NOMO-1 treated with DMSO at 0.1 percent for 48 hours (cell line): ENCODE measurements around the gene COL18A1.
A peak's percentile ranks its signal among the peaks of the same experiment; 100 is the strongest.

Experiments
- DNase-seq: peaks from one replicate; lab custom pipeline; 2025; ENCODE audit not compliant: unreplicated experiment; lab: John Stamatoyannopoulos, UW

The COL18A1 gene

DNA sequence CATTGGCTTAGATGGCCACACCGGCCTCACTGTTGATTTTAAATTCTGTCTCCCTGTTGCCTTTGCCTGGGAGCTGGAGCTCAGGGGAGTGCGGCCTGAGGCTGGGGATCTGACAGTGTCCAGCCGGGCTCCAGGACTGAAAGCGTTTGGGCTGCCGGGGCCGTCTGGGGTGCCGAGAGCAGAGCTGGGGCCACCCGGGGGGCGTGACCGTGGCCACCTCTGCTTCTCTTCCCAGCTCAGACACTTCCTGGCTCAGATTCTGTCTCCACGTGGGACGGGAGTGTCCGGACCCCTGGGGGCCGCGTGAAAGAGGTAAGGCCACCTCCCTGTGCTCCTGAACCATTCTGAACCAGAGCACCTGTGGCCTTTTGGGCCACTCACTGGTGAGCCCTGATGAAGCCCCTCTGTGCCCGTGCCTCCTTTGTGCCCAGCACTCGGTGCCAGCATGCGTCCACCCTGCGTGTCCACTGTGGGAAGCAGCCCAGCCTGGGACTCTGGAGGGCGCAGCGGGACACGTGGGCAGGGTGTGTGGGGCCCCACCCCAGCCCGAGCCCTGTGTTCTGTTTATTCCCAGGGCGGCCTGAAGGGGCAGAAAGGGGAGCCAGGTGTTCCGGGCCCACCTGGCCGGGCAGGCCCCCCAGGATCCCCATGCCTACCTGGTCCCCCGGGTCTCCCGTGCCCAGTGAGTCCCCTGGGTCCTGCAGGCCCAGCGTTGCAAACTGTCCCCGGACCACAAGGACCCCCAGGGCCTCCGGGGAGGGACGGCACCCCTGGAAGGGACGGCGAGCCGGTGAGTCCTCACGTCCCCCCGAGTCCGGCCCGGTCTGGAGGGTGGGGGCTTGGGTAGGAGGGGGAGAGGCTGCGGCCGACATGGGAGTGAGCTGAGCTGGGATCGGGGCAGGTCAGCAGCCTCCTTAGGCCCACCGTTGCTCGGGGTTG, 72.5 kb downstream of the COL18A1 start:
- DNase-seq: no peak

DNA sequence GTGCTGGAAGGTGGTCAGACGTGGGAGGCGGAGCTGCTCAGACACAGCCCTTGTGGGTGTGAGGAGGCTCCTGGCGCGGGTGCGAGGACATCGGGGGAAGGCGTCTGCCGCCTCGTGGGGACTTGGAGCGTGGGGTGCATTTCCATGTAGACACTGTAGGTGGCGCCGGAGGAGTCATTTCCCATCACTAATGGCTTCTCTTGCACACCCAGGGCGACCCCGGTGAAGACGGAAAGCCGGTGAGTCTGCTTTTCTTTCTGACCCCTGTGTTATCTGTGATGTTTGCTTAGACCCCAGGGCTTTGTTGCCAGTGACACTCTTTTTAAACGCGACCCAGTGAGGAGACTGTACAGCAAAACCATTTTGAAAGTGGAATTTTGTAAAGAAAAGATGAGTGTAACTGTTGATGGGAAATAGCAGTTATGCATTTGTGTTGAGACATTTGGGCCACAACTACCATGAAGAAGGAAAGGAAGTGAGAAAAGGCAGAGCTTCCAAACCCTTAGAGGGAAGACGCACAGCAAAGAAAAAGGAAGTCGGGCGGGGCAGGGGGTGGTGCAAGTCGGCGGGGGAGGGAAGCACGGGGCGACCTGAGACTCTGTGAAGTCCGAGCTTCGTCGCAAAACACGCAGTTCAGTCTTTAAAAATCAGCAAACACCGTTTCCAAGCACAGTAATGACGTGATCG, 73.3 kb downstream of the COL18A1 start:
- peak; percentile 81 for DNase-seq

DNA sequence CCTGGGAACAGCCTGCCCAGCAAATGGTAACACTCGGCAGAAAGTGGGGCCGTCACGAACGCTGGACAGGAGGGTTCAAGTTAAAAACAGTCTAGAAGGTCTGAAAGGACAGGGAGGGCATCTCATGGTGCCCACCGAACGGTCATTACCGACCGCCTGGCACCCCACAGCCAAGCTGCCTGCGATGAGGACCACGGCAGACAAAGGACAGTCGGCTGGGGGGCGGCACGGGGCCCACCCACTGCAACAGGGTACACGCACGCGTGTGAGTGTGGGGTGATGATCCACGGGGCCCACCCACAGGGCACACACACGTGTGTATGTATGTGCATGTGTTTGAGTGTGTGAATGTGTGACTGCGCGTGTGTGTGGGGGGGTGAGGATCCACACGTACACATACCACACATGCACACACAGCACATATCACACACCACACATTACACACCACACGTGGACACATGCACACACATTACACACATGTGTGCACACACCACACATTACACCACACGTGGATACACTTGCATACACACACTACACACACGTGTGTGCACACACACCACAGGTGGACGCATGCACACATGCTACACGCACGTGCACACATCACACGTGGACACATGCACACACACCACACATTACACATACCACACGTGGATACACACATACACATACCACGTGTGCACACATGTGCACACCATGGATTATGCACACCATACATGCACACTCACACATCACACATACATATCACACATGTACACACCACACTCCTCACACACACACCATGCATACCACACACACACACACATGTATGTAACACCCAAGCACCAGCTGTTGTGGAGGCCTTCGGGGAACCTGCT, 74.1 kb downstream of the COL18A1 start:
- no peak for DNase-seq

DNA sequence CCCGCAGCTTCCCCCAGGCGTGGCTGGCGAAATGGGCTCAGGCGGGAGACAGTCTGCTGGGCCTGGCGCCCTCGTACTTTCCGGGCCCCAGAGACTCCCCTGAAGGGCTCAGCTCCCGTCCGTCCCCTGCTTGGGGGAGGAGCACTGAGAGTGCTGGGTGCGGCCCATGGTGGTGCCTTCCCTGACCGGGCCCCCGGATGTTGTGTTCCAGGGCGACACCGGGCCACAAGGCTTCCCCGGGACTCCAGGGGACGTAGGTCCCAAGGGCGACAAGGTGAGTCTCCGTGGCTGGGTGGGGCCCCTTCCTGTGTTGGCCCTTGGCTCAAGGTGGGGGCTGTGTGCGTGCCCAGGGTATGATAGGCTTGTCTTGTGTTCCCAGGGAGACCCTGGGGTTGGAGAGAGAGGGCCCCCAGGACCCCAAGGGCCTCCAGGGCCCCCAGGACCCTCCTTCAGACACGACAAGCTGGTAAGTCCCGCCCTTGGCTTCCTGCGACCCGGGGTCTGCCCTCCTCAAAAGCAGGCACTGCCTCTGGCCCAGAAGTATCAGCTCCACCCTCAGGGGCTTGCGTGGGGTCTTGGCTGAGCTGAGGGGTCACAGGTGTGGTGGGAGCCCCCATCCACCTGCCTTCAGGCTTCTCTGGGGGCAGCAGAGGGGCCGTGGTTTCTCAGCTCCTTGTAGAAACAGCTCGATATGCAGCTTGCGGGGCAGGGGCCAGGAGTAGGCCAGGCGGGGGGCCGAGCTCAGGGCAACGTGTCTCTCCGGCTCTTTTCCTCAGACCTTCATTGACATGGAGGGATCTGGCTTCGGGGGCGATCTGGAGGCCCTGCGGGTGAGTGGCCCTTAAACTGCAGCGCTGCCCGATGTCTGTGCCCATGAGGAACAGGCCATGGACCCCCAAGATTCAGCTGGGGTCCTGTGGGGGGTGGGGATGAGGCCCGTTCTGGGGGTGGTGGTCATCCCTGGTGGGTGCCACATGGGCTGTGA, 75.0 kb downstream of the COL18A1 start:
- DNase-seq: no peak

DNA sequence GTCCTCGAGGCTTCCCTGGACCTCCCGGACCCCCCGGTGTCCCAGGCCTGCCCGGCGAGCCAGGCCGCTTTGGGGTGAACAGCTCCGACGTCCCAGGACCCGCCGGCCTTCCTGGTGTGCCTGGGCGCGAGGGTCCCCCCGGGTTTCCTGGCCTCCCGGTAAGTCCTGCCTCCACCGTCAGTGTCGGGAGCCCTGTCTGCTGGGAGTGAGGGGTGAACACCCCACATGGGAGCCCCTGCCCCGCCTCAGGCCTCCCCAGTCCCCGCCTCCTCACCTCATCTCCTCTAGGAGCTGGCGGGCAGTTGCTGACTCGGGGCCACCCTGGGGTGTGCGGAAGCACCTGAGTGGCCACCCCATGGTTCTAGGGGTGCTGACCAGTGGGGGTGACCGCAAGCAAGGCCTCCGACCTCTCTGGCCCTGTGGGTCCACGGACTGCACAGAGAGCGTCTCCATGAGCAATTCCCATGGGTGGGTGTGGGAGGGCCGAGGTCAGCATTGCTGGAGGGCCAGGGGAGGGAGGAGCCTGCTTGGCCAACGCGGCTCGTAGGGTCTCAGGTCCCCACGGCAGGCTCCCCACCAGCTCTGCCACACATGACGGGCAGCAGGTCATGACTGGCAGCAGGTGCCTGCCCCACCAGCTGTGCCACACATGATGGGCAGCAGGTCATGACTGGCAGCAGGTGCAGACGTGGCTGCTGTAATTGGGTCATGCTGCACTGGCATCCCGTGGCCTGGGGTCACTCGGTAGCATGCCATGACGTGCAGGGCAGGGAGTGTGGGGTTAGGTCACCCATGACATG, 75.9 kb downstream of the COL18A1 start:
- DNase-seq: no peak

DNA sequence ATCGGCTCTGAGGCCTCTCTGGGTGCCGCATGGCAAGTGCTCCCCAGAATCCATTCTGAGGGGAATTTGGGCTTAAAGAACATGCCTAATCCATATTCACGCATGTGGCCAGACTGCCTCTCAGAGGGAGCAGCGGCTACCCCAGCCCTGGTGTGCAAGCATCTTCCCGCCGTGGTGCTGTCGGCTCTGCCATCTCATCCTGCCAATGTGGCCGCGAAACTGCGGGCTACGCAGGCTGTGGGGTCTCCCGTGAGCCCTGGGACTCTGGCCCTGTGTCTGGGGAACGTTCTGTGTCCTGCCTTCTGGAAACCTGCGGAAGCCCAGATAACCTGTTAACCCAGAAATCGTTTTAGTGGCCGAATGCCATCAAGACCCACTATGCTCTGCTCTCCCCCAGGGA, 76.6 kb downstream of the COL18A1 start:
- DNase-seq: no peak

DNA sequence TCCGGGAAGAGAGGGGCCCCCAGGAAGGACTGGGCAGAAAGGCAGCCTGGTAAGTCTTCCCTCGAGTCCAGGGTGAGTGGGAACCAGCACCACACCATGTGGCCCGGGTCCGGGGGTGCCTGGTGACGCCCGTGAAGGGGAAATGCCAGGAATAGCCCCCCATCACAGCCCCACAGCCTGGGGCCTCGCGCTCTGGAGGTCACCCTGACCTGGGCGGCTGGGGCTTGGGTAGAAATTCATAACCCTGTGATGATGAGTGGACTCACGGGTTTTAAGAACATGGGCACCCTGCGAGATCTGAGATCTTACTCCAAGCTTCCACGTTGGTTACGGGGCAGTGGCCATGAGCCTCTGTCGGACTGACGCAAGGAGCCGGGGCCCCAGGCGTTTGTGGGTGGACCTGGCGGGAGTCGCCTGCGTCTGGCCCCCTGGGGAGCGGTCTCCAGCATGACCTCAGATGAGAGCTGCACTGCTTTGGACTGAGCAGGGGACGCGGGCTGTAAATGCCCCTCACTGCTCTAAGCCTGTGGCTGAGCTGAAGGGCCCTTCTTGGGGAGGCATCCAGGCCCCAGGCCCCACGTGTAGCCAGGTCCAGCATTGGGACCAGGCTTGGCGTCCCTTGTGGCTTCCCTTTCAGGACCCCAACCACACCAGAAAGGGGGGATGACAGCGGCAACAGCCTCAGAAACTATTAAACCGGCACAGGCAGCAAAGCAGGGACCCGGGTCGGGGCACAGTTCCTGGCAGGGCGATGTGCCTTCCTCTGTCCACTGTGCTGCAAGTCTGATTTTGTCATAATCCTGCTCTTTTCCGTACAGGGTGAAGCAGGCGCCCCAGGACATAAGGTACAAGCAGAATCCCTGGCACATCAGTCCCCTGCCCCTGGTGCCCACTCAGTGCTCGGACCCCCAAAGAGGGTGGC, 77.3 kb downstream of the COL18A1 start:
- DNase-seq: no peak

DNA sequence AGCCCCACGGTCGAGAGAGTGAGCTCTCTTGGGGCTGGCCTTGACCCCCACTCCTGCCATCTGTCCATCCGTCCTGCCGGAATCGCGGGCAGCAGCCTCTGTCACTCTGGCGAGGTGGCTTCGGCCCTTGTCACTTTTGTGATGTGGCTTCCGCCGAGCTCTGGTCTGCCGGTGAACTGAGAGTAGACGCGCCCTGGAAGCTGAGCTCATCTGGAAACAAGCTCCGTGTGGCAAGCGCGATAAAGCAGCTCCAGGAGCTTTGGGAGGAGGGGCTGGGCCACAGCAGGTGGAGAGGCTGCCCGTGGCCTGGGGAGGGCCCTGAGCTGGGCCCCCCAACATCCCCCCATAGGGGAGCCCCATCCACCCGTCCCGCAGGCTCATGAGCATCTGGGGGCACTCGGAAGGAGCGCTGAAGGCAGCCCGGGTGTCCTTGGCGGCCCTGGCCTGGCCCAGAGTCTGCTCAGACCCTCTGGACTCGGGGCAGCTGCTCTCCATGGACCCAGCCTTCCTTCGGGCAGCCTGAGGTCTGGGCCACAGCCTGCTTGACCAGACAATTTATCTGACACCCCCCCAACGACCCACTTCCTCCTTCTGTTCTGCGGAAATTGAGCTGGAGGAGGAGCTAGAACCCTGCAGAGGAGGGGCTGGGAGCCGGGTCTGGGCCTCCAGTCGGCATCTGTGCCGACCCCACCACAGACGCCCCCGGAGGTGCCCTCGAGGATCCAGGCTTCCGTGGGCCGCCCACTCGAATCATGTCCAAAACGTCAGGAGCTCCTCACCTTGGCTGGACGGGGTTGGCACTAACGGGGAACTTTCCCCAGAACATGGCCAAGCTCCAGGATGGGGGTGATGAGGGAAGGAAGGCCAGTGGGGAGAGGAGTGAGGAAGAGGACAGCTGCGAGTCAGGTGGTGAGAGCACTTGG, 78.2 kb downstream of the COL18A1 start:
- DNase-seq: peak; percentile 40

DNA sequence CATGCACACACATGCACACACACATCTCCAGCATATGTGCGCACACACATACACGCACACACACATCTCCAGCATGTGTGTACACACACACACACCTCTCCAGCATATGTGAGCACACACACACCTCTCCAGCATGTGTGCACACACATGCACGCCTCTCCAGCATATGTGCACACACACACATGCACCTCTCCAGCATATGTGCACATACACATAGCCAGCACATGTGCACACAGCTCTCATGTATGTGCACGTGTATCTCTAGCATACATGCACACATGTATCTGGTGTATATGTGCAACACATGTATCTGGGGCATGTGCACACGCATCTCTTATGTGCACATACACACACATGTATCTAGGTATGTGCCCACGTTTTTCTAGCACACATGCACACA, 79.4 kb downstream of the COL18A1 start:
- no peak for DNase-seq

DNA sequence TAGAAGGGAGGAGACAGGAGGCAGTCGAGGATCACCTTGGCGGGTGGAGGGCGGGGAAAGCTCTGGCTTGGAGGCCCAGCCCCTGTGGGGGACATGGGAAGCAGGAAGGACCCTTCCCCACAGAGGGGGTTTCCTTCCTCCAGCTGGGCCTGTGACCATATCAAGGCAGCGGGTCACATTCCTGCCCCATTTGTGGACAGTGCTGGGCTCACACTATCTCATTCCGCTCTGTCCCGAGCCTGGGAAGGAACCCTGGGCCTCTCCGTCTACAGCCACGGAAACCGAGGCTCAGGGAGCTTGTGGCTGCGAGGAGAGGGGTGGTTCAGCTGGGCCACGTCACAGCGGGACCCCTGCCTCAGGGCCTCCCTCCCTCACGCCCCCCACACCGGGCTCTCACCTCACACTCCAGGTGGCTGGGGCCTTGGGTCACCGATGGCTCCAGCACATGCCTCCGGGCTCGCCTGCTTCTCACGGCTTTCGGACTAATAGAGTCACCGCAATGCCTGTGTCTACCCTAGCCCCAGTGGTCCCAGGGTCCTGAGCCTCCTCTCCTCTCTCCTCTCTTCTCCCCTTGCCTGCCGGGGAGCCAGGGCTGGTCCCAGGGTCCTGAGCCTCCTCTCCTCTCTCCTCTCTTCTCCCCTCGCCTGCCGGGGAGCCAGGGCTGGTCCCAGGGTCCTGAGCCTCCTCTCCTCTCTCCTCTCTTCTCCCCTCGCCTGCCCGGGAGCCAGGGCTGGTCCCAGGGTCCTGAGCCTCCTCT, 80.9 kb downstream of the COL18A1 start:
- DNase-seq: no peak

DNA sequence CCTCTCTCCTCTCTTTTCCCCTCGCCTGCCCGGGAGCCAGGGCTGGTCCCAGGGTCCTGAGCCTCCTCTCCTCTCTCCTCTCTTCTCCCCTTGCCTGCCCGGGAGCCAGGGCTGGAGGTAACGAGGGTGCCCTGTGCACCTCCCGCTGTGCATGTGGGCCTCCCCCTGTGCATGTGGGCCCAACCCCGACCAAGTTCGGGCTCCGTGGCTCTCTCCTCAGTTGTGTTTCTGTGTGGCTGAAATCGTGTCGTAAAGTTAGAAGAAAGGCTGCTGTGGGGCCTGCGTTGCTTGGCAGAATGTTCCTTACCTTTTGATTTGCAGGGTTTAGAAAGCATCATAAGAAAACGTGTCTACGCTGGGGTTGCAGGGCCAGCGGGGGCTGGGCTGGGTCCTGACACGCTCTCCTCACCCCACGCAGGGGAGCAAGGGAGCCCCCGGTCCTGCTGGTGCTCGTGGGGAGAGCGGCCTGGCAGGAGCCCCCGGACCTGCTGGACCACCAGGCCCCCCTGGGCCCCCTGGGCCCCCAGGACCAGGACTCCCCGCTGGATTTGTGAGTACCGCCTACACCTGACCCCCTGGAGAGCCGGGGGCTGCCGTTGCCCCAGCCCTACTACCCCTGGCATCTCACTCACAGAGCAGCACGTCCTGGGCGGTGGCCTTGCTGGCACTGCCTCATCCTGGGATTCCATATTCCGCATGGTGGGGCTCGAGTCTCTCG, 81.6 kb downstream of the COL18A1 start:
- DNase-seq: no peak

DNA sequence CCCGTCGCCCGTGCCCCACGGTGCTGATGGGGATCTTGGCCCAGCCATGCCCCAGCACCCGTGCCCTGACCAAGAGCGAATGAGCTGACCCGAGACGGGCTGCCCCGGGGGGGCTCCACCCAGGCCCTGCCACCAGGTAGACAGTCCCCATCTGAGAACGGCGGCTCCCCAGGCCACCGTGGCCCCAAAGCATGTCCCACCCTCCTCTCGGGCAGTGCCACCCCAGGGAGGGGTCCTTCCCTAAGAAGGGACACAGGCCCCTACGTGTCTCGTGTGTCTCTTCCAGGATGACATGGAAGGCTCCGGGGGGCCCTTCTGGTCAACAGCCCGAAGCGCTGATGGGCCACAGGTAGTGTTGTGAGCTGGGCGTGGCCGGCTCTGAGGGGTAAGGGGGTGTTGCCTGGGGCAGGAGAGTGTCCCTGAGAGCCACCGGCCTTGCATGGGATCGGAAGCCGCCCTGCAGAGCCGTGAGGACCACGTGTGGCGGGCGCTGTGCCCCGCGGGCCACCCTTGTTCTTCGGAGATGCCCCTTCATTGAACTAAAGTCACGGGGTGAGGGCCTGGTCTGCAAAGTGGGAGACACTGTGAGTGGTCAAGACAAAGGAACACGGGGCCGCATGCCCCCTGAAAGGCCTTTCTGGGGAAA, 82.3 kb downstream of the COL18A1 start:
- no peak for DNase-seq

DNA sequence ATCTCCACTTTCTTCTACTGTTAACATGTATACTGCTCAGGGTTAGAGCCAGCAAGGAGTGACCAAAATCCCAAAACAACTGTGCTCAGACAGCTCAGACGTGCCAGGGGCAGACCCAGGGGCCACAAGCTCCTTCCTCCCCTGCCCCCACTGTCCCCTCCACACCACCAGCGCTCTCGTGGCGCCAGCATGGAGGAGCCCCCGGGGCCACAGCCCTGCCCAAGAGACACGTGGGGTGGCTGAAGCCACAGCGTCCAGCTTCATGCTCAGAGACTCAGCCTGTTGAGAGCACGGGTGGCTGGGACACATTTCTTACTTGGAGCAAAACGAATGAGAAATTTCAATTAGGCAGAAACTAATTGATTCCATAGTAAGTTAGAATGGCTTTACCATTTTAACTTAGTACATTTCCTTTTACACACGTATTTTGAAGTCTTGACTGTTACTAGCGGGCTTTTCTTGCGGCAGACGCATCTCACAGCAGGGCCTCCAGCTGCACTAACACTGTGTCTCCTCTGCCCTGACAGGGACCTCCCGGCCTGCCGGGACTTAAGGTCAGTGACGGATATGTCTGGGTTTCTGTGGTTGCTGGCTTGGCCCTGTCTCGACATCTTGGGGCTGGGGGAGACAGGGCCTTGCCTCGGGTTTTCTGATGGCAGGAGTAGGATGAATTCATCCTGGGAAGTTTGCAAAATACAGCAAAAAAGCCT, 83.1 kb downstream of the COL18A1 start:
- no peak for DNase-seq

DNA sequence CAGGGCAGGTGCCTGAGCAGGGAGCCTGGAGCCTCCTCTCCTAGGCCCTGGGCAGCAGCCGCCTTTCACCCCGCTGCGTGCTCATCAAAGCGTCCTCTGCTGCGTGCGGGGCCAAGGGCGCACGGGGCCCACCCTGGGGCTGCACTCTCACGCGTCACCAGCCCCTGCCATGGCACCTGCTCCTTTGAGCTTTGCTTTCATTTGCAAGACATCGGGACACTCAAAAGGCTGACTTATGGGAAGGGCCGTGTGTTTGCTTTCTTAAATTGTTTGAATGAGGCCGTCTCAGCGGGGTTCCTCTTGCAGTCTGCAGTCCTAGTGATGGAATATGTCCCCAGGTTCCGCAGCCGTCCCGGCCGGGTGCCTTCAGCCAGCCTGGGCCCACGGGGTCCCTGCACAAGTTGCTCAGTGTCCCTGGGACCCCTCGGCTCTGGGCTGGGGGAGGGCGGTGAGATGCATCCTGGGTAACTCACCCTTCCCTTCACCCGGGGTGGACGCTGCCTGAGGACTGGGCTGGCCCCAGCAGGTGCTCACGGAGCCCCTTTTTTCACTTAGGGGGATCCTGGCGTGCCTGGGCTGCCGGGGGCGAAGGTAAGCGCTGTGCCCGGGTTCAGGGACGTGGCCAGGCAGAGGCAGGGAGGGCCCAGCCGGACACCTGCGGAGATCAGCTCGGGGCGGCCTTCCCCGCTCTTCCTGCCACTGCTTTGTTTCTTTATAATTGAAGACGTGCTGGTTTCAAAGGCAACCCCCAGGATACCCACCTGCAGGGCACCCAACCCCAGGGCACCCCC, 84.2 kb downstream of the COL18A1 start:
- no peak for DNase-seq
